ENCODE measurements around the gene CTSD.

Gene CTSD

DNA sequence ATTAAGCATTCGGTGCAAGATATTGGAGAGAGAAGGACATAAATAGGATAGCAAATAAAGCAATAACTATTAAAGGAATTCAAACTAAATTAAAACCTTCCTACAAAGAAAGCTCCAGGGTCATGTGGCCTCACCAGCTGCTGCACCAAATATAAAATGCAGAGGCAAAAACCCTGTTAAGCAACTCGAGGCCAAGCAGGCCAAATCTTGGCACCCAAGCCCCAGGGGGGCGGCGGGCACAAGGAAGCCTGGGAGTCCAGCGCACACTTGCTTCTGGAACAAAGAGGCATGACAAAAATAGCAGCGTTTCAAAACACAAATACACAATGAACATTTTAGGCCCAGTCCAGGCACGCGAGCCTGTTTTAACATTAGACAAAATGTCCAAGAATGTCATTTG is 46.0 kb downstream of the CTSD start:
- TF ChIP-seq CTBP1 (IDR thresholded peaks at IDR 0.05; ENCODE audit: borderline replicate concordance) (no peak), NFRKB (IDR thresholded peaks at IDR 0.05) (no peak), TARDBP (IDR thresholded peaks at IDR 0.05) (no peak), L3MBTL2 (conservative IDR thresholded peaks at IDR 0.05) (no peak), BHLHE40 (IDR thresholded peaks at IDR 0.05; ENCODE audit: borderline replicate concordance) (no peak)
- POLR2A ChIA-PET = no interaction called here
- CTCF ChIA-PET = interaction anchor here (0.7 kb wide), 1 partner anchor 24 kb away, joined by 7 read pairs; no protein-coding TSS in a partner anchor
- DNase-seq (ENCODE audit: extremely low spot score) = no peak

DNA sequence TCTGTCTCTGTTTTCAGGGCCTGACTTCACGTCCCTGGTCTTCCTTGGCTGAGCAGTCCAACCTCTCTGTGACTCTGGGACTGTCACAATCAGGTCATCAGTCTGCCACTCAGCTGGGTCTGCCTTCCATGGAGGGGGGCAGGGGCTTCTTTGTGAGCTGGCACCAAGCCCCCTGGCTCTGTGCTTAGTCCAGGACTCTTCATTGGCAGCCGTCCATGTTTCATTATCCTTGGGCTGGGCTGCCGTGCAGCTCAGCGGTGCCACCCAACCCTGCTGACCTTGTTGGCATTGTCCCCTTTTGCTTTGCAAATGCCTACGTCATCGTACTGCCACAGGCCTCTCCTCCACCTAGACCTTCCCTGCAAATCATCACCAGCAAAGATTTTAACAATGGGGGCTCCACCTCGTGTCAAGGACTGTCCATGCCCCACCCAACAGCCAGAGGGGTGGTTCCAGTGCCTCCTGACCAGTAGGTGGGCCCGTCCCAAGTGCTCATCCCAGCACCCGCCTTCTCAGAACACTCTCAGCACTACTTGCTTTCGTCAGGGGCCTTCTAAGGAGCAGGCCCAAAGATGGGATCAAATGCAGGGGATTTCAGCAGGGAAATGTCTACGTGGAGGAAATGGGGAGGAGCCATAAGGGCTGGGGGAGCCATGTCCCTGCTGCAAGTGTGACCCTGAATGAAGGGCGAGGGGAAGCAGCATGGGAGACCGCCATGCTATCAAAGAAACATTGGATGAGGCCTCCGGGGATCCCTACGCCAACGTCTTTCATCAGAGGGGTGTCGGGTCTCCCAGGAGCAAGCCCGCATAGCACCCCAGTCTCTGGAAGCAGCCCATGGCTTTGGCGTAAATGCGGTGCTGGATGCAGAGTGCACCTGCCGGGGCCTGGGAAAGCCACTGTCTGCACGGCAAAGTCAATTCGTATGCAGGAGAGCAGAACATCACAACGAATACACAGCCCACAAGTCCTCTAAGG is 48.5 kb downstream of the CTSD start:
- no peak for DNase-seq (ENCODE audit: extremely low spot score)
- CTCF ChIA-PET = interaction anchor here (0.5 kb wide), 1 partner anchor 573 kb away, joined by 4 read pairs; no protein-coding TSS in a partner anchor
- TF ChIP-seq FOXK2 (IDR thresholded peaks at IDR 0.05) = no peak
- POLR2A ChIA-PET = no interaction called here

DNA sequence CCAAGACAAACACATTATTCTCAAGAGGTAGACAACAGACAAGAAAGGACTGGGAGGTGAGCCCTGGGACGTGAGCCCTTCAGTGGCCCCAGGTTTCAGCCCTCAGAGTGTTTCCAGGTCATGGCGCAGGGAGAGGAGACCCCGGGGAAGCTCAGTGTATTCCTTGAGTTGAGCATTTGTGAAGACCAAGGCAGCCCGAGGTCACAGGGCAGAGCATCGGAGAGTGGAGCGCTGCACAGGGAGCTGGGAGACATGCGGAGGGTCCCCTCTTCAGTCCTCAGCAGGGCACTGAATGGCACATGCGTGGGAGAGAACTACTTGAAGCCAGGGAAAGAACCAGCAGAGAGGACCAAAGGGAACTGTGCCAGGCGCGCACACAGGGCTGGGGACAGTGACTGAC is 55.0 kb downstream of the CTSD start:
- ChIA-PET CTCF (no interaction called here), POLR2A (no interaction called here)

DNA sequence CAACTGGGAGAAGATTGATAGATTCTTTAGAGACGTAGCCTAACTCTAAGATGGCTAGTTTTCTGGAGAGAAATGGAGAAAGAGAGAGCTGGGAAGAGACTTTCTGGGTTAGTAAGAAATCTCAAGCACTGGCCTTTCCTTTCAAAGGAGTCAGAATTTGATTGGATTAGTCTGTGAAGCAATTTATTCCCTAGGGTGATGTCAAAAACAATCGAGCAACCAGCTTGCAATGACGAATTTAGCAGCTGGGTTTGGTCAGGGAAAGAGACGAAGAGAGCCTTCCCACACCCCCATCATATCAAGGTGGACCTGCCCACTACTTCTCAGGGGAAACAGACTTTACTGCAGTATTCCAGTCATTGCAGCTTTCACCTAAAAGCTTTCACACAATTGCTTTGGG is 56.0 kb downstream of the CTSD start:
- POLR2A ChIA-PET = no interaction called here
- no peak for DNase-seq (ENCODE audit: extremely low spot score)
- TF ChIP-seq L3MBTL2 (conservative IDR thresholded peaks at IDR 0.05) (no peak), SP1 (IDR thresholded peaks at IDR 0.05) (no peak), FOXK2 (IDR thresholded peaks at IDR 0.05) (no peak), CTBP1 (IDR thresholded peaks at IDR 0.05; ENCODE audit: borderline replicate concordance) (no peak), FOXA1 (IDR thresholded peaks at IDR 0.05) (no peak), LEF1 (IDR thresholded peaks at IDR 0.05; ENCODE audit: borderline replicate concordance) (no peak), TARDBP (IDR thresholded peaks at IDR 0.05) (no peak), ELF4 (IDR thresholded peaks at IDR 0.05) (no peak), HDGF (IDR thresholded peaks at IDR 0.05; ENCODE audit: borderline replicate concordance) (no peak), ARNT (IDR thresholded peaks at IDR 0.05) (no peak), NFRKB (IDR thresholded peaks at IDR 0.05) (no peak), FOXM1 (IDR thresholded peaks at IDR 0.05; ENCODE audit: borderline replicate concordance) (no peak), SUZ12 (IDR thresholded peaks at IDR 0.05) (no peak), ZNF384 (IDR thresholded peaks at IDR 0.05) (no peak), BHLHE40 (IDR thresholded peaks at IDR 0.05; ENCODE audit: borderline replicate concordance) (no peak)
- TF ChIP-seq, protein P1, sequence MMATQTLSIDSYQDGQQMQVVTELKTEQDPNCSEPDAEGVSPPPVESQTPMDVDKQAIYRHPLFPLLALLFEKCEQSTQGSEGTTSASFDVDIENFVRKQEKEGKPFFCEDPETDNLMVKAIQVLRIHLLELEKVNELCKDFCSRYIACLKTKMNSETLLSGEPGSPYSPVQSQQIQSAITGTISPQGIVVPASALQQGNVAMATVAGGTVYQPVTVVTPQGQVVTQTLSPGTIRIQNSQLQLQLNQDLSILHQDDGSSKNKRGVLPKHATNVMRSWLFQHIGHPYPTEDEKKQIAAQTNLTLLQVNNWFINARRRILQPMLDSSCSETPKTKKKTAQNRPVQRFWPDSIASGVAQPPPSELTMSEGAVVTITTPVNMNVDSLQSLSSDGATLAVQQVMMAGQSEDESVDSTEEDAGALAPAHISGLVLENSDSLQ (IDR thresholded peaks at IDR 0.05) = no peak
- CTCF ChIA-PET = interaction anchor here (0.8 to 1.6 kb wide), 2 partner anchors 14 to 125 kb away, joined by 3 to 7 read pairs; no protein-coding TSS in a partner anchor

More for the DNA sequence above, 55.0 kb downstream of the CTSD start:
- no peak for DNase-seq (ENCODE audit: extremely low spot score)
- TF ChIP-seq ELF4 (IDR thresholded peaks at IDR 0.05) (no peak), FOXM1 (IDR thresholded peaks at IDR 0.05; ENCODE audit: borderline replicate concordance) (no peak), BHLHE40 (IDR thresholded peaks at IDR 0.05; ENCODE audit: borderline replicate concordance) (no peak), SUZ12 (IDR thresholded peaks at IDR 0.05) (no peak), SP1 (IDR thresholded peaks at IDR 0.05) (no peak)
- TF ChIP-seq, protein P1 (IDR thresholded peaks at IDR 0.05) = no peak

DNA sequence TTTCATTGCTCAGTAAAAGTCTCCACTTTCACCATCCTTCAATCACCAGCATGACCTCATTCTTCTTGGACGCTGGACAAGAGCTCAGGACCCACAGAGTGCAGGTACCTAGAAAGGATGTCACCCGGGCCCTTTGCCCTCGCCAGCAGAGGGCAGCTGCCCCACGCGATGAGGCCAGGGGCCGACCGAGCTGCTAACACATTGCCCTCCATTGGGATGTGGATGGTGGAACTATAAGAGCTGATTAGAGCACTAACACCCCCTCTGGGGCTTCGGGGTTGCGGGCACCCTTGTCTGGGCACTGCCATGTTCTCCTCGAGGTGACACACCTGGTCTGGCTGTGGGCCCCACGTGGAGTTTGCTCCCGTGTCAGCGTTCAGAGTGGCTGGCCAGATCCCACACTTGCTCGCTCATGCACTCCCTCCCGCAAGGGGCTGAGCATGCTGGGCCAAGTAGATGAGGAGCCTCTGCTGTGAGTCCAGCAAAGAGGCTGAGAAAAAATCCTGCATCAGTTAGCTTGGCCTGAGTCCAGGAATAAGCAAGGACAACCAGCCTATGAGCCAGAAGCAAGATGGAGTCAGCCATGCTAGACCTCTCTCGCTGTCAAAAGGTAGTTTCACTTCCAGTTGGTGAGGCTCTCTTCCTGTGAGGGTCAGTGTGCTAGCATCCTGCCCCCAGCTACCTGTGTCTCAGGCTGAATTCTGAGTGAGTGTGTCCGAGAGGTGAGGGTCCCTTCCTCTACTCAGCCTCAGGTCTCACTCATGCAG is 56.9 kb downstream of the CTSD start:
- ChIA-PET POLR2A (no interaction called here), CTCF (interaction anchor here (0.6 to 1.6 kb wide), 2 partner anchors 110 to 126 kb away, joined by 3 to 7 read pairs; no protein-coding TSS in a partner anchor)
- no peak for TF ChIP-seq SP1 (IDR thresholded peaks at IDR 0.05)
- TF ChIP-seq, protein P1 (IDR thresholded peaks at IDR 0.05) = no peak
- no peak for TF ChIP-seq SUZ12 (IDR thresholded peaks at IDR 0.05)
- TF ChIP-seq FOXK2 (IDR thresholded peaks at IDR 0.05) = no peak
- no peak for TF ChIP-seq TARDBP (IDR thresholded peaks at IDR 0.05)
- TF ChIP-seq ARNT (IDR thresholded peaks at IDR 0.05) = no peak
- no peak for TF ChIP-seq BHLHE40 (IDR thresholded peaks at IDR 0.05; ENCODE audit: borderline replicate concordance)
- TF ChIP-seq CTBP1 (IDR thresholded peaks at IDR 0.05; ENCODE audit: borderline replicate concordance) = no peak
- no peak for TF ChIP-seq LEF1 (IDR thresholded peaks at IDR 0.05; ENCODE audit: borderline replicate concordance)
- no peak for TF ChIP-seq ZNF384 (IDR thresholded peaks at IDR 0.05)
- TF ChIP-seq FOXA1 (IDR thresholded peaks at IDR 0.05) = no peak
- no peak for DNase-seq (ENCODE audit: extremely low spot score)

All from HEK293T (cell line).